Endothelial cell of umbilical vein (primary cell): ENCODE measurements around the gene FRMD5. TPM values are rescaled to one million over a fixed set of nuclear protein-coding genes. Genes with fewer than 3 reads are reported as not detected.

ENCODE experiments used
- BruUV-seq: library from RNA; stranded (reverse); fragments of 400-500 nt; replicated peaks from 2 replicates; lab custom pipeline; 2021; lab: Mats Ljungman, UMichigan
- CTCF ChIA-PET: fragments of 300-600, 350-600 bp; sonication (Branson Sonifier 250); formaldehyde crosslinking; loops from one replicate; lab custom pipeline; 2021; ENCODE audit warnings: antibody characterized with exemption, inconsistent platforms; lab: Charles Lee
- POLR2A ChIA-PET: fragments of 300-600, 350-600 bp; sonication (Branson Sonifier 250); formaldehyde crosslinking; loops from one replicate; lab custom pipeline; 2021; ENCODE audit warnings: antibody characterized with exemption, inconsistent platforms; lab: Charles Lee
- DNase-seq: peaks from one replicate; pipeline ENCODE4 v3.0.0-alpha.2; 2011; ENCODE audit warnings: low read depth, low spot score
- FAIRE-seq: peaks from 2 replicates; lab custom pipeline; 2011; peaks lifted over from hg19 to GRCh38; lab: Jason Lieb, UNC
- H2AFZ ChIP-seq: 2 replicates; pipeline ENCODE4 v1.6.0; 2012; ENCODE audit warnings: low read depth, low read length, control low read depth, inconsistent platforms
- H3K27ac ChIP-seq: 2 replicates; pipeline ENCODE4 v1.5.1; 2011; ENCODE audit warnings: low read depth, mild to moderate bottlenecking, control low read depth, low read length, moderate library complexity; ENCODE audit not compliant: insufficient read depth
- H3K27me3 ChIP-seq, 2 experiments: 2 replicates each; pipeline versions ENCODE4 v1.6.0 to v1.6.1; 2011; ENCODE audit warnings: low read length in 2 of 2, mixed read lengths in 1 of 2; ENCODE audit not compliant: control insufficient read depth in 2 of 2, insufficient read depth in 2 of 2
- H3K36me3 ChIP-seq, 2 experiments: 2 replicates in 1 of 2; 3 replicates in 1 of 2; pipeline ENCODE4 v1.5.1; 2011; ENCODE audit warnings: low read length in 2 of 2, mild to moderate bottlenecking in 1 of 2, moderate library complexity in 1 of 2; ENCODE audit not compliant: control insufficient read depth in 2 of 2, insufficient read depth in 2 of 2; ENCODE audit errors: extremely low read depth in 1 of 2
- H3K4me1 ChIP-seq: 3 replicates; pipeline ENCODE4 v1.5.1; 2011; ENCODE audit warnings: mild to moderate bottlenecking, low read length; ENCODE audit not compliant: control insufficient read depth, insufficient read depth; ENCODE audit errors: extremely low read depth
- H3K4me2 ChIP-seq: 2 replicates; pipeline ENCODE4 v1.6.1; 2011; ENCODE audit warnings: low read length, control low read depth, mixed read lengths; ENCODE audit not compliant: insufficient read depth
- H3K4me3 ChIP-seq, 3 experiments: fragments of 200-600 bp in 1 of 3; sonication (generic), shearing (Covaris generic) in 1 of 3; replicated peaks in 1 of 3; 2 replicates each; pipeline ENCODE4 v1.5.1; 2011 to 2016; ENCODE audit warnings: control low read depth in 3 of 3, low read length in 3 of 3, mild to moderate bottlenecking in 2 of 3, inconsistent platforms in 1 of 3, low read depth in 1 of 3, moderate library complexity in 1 of 3; ENCODE audit not compliant: insufficient read depth in 1 of 3
- H3K79me2 ChIP-seq: 2 replicates; pipeline ENCODE4 v1.6.0; 2012; ENCODE audit warnings: low read length, inconsistent platforms; ENCODE audit not compliant: control insufficient read depth, insufficient read depth
- H3K9ac ChIP-seq: replicated peaks from 2 replicates; pipeline ENCODE3; 2011; ENCODE audit warnings: low read length, control low read depth; ENCODE audit not compliant: insufficient read depth; ENCODE audit errors: extremely low read depth
- H3K9me1 ChIP-seq: replicated peaks from 3 replicates; pipeline ENCODE4 v1.6.0; 2011; ENCODE audit warnings: mild to moderate bottlenecking, low read length; ENCODE audit not compliant: control insufficient read depth, insufficient read depth; ENCODE audit errors: extremely low read depth
- H3K9me3 ChIP-seq: replicated peaks from 2 replicates; pipeline ENCODE4 v1.5.1; 2012; ENCODE audit warnings: low read length, inconsistent platforms; ENCODE audit not compliant: control insufficient read depth, insufficient read depth
- H4K20me1 ChIP-seq: replicated peaks from 2 replicates; pipeline ENCODE3; 2011; ENCODE audit warnings: mild to moderate bottlenecking, low read length; ENCODE audit not compliant: control insufficient read depth, insufficient read depth; ENCODE audit errors: extremely low read depth
- EZH2 ChIP-seq: IDR thresholded peaks from 2 replicates; pipeline ENCODE4 v1.6.1; 2012; ENCODE audit warnings: borderline replicate concordance, low read depth, mild to moderate bottlenecking, moderate library complexity, low read length, inconsistent platforms; ENCODE audit not compliant: severe bottlenecking
- FOS ChIP-seq: IDR thresholded peaks from 2 replicates; pipeline ENCODE4 v1.6.1; 2011; ENCODE audit warnings: mild to moderate bottlenecking, low read length, moderate library complexity, borderline replicate concordance; ENCODE audit not compliant: insufficient read depth
- GATA2 ChIP-seq: IDR thresholded peaks from 2 replicates; pipeline ENCODE4 v1.7.0; 2011; ENCODE audit warnings: low read depth, mild to moderate bottlenecking, moderate library complexity, mixed read lengths, low read length; ENCODE audit not compliant: insufficient read length, insufficient read depth
- JUN ChIP-seq: IDR thresholded peaks from 2 replicates; pipeline ENCODE4 v1.6.1; 2011; ENCODE audit warnings: borderline replicate concordance, low read depth; ENCODE audit not compliant: insufficient read length, insufficient read depth
- MYC ChIP-seq: IDR thresholded peaks from one replicate; pipeline ENCODE4 v1.6.1; 2011; ENCODE audit warnings: mild to moderate bottlenecking, low read depth, low read length
- POLR2A ChIP-seq: IDR thresholded peaks from 2 replicates; pipeline ENCODE4 v1.6.1; 2012; ENCODE audit warnings: low read depth, mild to moderate bottlenecking, control low read depth, low read length
- dilution Hi-C: fragments of 300-500 bp; cut with MboI; formaldehyde crosslinking; loops from one replicate; pipeline ENCODE4 v1.15.0; 2019; ENCODE audit warnings: low sequenced_read_pairs; ENCODE audit not compliant: extremely low pct_ligation_motif_present
- intact Hi-C: fragments of 100-400 bp; cut with micrococcal nuclease; formaldehyde crosslinking; loops from one replicate; pipeline ENCODE4 v1.10.0; 2022
- polyA plus RNA-seq, 4 experiments: library from polyadenylated mRNA; depleted of rRNA in 3 of 4; stranded (reverse) in 3 of 4; unstranded in 1 of 4; fragments of >200 nt; gene quantifications; 2 replicates each; pipeline versions ENCODE4 v1.2.1 to v1.2.3, GENCODE V29; 2011 to 2012; ENCODE audit warnings: missing spikeins in 1 of 4
- total RNA-seq: library from RNA; stranded (reverse); gene quantifications from 2 replicates; pipeline ENCODE4 v1.2.3, GENCODE V29; 2021
- TF ChIP-seq, protein P1 (sequence below), 2 donors: IDR thresholded peaks; 1 replicate in 1 of 2; 2 replicates in 1 of 2; pipeline ENCODE4 v1.5.1; 2011; ENCODE audit warnings: low read length in 2 of 2, mild to moderate bottlenecking in 2 of 2, moderate library complexity in 2 of 2, control low read depth in 1 of 2, inconsistent platforms in 1 of 2, low read depth in 1 of 2; ENCODE audit not compliant: insufficient read depth in 1 of 2; ENCODE audit errors: extremely low read depth in 1 of 2
- TF ChIP-seq, protein P2 (sequence below): IDR thresholded peaks from 2 replicates; pipeline ENCODE4 v1.6.1; 2011; ENCODE audit not compliant: insufficient read depth, insufficient read length

FRMD5 gene
- total and polyA plus RNA-seq, 2 donors (not counting 3 experiments of a cell fraction or from before 2014, with no cell fraction given): 16.7 to 20.2 TPM

DNA sequence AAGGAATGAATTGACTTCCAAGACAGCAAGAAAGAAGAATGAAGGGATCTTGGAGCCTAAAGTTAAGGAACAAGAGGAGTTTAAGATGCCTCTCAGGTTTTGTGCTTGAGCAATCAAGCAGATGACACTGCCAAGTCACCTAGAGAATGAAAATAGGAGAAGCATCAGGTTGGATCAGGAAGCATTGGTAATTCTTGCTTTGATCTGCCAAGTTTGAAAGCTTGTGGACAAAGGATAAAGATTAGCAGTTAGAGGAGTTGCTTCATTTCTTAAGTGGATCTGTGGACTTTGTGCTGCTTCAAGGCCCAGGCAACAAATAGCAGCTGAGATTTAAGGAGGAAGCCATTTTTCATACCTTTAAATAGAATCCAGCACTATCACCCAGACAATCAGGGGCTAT, 35.6 kb downstream of the FRMD5 start:
- H3K9ac ChIP-seq: no peak overlapping the region
- no peak overlapping the region for H3K4me2 ChIP-seq
- peaks cover 28% of the 10 kb centered on the region for H3K4me1 ChIP-seq
- H3K36me3 ChIP-seq: peaks cover 0 to 4% of the 10 kb centered on the region in 2 experiments
- ChIA-PET POLR2A (no interaction called here), CTCF (no interaction called here)
- BruUV-seq: no TSS peak
- H3K27ac ChIP-seq: no peak overlapping the region
- intact Hi-C loops: loop anchor here (10.0 kb wide), 1 partner anchor 125 kb away; the partner anchor contains the start of gene GOLM2
- no peaks in the 10 kb centered on the region for H3K9me1 ChIP-seq
- dilution Hi-C loops: no loop called here
- TF ChIP-seq GATA2: no peak
- no peak for TF ChIP-seq POLR2A
- TF ChIP-seq, protein P1, sequence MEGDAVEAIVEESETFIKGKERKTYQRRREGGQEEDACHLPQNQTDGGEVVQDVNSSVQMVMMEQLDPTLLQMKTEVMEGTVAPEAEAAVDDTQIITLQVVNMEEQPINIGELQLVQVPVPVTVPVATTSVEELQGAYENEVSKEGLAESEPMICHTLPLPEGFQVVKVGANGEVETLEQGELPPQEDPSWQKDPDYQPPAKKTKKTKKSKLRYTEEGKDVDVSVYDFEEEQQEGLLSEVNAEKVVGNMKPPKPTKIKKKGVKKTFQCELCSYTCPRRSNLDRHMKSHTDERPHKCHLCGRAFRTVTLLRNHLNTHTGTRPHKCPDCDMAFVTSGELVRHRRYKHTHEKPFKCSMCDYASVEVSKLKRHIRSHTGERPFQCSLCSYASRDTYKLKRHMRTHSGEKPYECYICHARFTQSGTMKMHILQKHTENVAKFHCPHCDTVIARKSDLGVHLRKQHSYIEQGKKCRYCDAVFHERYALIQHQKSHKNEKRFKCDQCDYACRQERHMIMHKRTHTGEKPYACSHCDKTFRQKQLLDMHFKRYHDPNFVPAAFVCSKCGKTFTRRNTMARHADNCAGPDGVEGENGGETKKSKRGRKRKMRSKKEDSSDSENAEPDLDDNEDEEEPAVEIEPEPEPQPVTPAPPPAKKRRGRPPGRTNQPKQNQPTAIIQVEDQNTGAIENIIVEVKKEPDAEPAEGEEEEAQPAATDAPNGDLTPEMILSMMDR (IDR thresholded peaks at IDR 0.05; ENCODE audit: extremely low read depth in 1 of 2, insufficient read depth in 1 of 2, low read depth in 1 of 2, low read length in 2 of 2): no peak
- TF ChIP-seq FOS: no peak
- TF ChIP-seq MYC: no peak
- H4K20me1 ChIP-seq: no peaks in the 10 kb centered on the region
- FAIRE-seq: no peak
- peaks cover 2% of the 10 kb centered on the region for H3K79me2 ChIP-seq
- H3K9me3 ChIP-seq: no peaks in the 10 kb centered on the region
- no peak overlapping the region for H3K4me3 ChIP-seq
- DNase-seq: no peak
- H3K27me3 ChIP-seq: no peaks in the 10 kb centered on the region
- H2AFZ ChIP-seq: no peak overlapping the region

DNA sequence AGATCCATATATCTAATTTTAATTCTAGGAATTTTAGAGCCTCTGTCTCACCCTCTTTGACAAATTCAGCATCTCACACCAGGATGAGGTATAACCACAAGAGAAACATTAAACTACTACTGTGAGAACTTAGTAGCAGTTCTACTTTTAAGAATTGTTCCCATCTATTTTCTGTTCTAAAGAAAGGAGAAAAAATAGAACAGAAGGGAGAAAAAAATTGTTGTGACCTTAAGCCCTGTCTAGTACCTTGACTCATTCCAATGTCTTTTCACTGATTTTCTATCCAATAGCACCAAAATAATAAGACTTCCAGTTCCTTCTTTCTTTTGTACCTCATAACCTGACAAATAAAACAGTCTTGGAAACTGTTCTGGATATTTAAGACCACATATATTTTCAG, 37.0 kb downstream of the FRMD5 start:
- CTCF ChIA-PET: interaction anchor here (1.3 kb wide), 1 partner anchor 20 kb away, joined by 3 read pairs; no protein-coding TSS in a partner anchor
- no peak overlapping the region for H3K4me3 ChIP-seq
- no peak for FAIRE-seq

More for the DNA sequence above, 37.0 kb downstream of the FRMD5 start:
- intact Hi-C loops: loop anchor here (1.0 to 10.0 kb wide), 2 partner anchors 37 to 127 kb away; partner anchors contain the start of genes FRMD5 and GOLM2
- dilution Hi-C loops: no loop called here
- H3K27me3 ChIP-seq: no peaks in the 10 kb centered on the region
- H3K79me2 ChIP-seq: peaks cover 2% of the 10 kb centered on the region
- peak overlapping the region; percentile 72 for H3K27ac ChIP-seq
- H2AFZ ChIP-seq: no peak overlapping the region
- H4K20me1 ChIP-seq: no peaks in the 10 kb centered on the region
- POLR2A ChIA-PET: no interaction called here
- no peaks in the 10 kb centered on the region for H3K9me1 ChIP-seq
- peaks cover 0 to 4% of the 10 kb centered on the region in 2 experiments for H3K36me3 ChIP-seq
- DNase-seq: no peak
- BruUV-seq: TSS peak; percentile 94
- H3K4me2 ChIP-seq: peak overlapping the region; percentile 80
- TF ChIP-seq FOS (no peak), POLR2A (no peak), GATA2 (no peak), EZH2 (no peak), JUN (no peak)
- TF ChIP-seq, protein P2, sequence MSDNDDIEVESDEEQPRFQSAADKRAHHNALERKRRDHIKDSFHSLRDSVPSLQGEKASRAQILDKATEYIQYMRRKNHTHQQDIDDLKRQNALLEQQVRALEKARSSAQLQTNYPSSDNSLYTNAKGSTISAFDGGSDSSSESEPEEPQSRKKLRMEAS: no peak
- H3K4me1 ChIP-seq: peaks cover 28% of the 10 kb centered on the region
- H3K9me3 ChIP-seq: no peaks in the 10 kb centered on the region
- peak overlapping the region; percentile 53 for H3K9ac ChIP-seq
